Stimulated activated CD4-positive, alpha-beta T cell treated with anti-CD3 and anti-CD28 coated beads, TNF-alpha, amount 100 ng/mL, for 1 hour (primary cell): ENCODE results near the gene FBLN1.

Experiments used
- DNase-seq, 3 donors: peaks; one replicate each; pipeline ENCODE4 v3.0.0-alpha.2; 2020; ENCODE audit warnings: low read depth in 3 of 3, low spot score in 1 of 3

FBLN1 gene

GRCh38 chr22:45638197-45638596, 135.5 kb downstream of the FBLN1 start:
- no peak for DNase-seq

GRCh38 chr22:45638834-45639746, 136.4 kb downstream of the FBLN1 start:
- no peak for DNase-seq

GRCh38 chr22:45639747-45640102, 137.0 kb downstream of the FBLN1 start:
- no peak for DNase-seq

GRCh38 chr22:45640291-45640940, 137.7 kb downstream of the FBLN1 start:
- no peak for DNase-seq

GRCh38 chr22:45640941-45641621, 138.4 kb downstream of the FBLN1 start:
- no peak for DNase-seq

GRCh38 chr22:45642986-45643385, 140.3 kb downstream of the FBLN1 start:
- no peak for DNase-seq

GRCh38 chr22:45644714-45645113, 142.0 kb downstream of the FBLN1 start:
- no peak for DNase-seq

- DNase-seq: no peak
Measured at GRCh38 chr22:45645150-45645525, 142.5 kb downstream of the FBLN1 start.

- DNase-seq: peak; percentile 18 to 77 (median 53)
Measured at GRCh38 chr22:45645526-45646414, 143.1 kb downstream of the FBLN1 start.

- DNase-seq: no peak
Measured at GRCh38 chr22:45647532-45648225, 145.0 kb downstream of the FBLN1 start.

- no peak for DNase-seq
Measured at GRCh38 chr22:45648301-45649117, 145.8 kb downstream of the FBLN1 start.

- DNase-seq: no peak
Measured at GRCh38 chr22:45649809-45650208, 147.1 kb downstream of the FBLN1 start.

- no peak for DNase-seq
Measured at GRCh38 chr22:45650721-45651120, 148.0 kb downstream of the FBLN1 start.
